LNCaP clone FGC (cell line): ENCODE measurements around the gene MPST.
A peak's percentile ranks its signal among the peaks of the same experiment; 100 is the strongest.

Experiments
- DNase-seq: peaks from one replicate; pipeline ENCODE4 v3.0.0-alpha.2; 2011; ENCODE audit warnings: low read depth
- H3K4me3 ChIP-seq: 2 replicates; pipeline ENCODE4 v1.5.1; 2011; ENCODE audit warnings: mild to moderate bottlenecking, low read depth, low read length, control low read depth
- CTCF ChIP-seq: IDR thresholded peaks from 2 replicates; pipeline ENCODE4 v1.5.1; 2012; ENCODE audit warnings: mild to moderate bottlenecking; ENCODE audit not compliant: control insufficient read depth, insufficient read depth; ENCODE audit errors: extremely low read depth

The MPST gene

DNA sequence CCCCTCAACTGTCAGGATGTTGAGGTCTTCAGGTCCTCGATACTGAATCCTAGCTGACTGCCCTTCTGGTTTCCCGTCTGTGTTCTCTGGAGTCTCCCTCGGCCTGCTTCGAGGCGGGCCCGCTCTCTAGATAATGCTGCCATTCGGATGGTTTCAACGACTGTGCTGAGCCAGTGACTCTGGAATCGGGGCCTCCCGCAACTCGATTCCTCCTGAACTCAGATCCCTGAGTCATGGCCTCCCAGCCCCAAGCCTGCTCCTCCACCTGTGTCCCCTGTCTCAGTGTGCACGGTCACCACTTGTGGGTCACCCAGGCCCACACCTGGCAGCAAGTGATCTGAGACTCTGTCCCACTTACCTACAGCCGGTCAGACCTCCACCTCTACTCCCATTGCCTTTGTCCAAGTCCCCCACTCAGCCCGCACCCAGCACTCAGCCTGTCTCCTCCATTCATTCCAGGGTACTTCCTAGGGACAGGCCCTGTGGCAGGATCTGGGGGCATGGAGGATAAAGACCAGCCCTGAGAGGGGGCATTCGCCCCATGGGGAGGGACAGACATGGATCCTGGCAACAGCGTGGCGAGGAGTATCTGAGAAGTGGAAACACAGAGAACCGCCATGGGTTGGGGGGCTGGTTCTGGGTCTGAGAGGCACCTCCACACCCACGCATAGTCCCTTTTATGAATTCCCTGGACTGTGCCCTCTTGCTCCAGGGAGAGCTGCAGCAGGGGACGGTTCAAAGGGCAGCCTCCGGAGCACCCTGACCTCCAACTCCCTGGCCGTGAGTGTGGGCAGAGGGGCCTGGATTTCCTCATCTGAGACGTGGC, 14.3 kb downstream of the MPST start:
- DNase-seq: no peak
- TF ChIP-seq CTCF: no peak
- H3K4me3 ChIP-seq: no peak overlapping the region

- TF ChIP-seq CTCF: no peak
- no peak overlapping the region for H3K4me3 ChIP-seq
- DNase-seq: no peak
These were observed 17.3 kb downstream of the MPST start for GRCh38 chr22:37036655-37037377.

DNA sequence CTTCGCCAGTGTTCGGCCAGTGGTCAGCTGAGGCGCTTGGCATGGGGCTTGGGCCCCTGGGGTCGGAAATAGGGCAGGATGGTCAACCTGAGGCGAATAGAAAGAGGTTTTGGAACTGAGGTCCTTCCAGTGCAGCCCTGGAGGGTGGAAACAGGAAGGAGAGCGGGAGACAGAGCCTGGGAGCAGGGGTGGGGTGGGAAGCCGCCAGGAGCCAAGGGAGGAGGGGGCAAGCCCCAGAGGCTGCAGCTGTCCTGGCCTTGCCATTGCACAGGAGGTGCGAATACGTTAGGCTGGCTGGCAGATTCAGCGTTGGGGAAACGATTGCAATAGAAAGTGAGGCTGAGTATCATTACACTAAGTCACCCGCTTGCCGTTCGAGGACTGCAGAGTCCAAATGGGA, 18.1 kb downstream of the MPST start:
- H3K4me3 ChIP-seq: no peak overlapping the region
- DNase-seq: no peak
- TF ChIP-seq CTCF: no peak

- no peak for DNase-seq
- no peak for TF ChIP-seq CTCF
- H3K4me3 ChIP-seq: no peak overlapping the region
These were observed 19.9 kb downstream of the MPST start for GRCh38 chr22:37039466-37039865.

DNA sequence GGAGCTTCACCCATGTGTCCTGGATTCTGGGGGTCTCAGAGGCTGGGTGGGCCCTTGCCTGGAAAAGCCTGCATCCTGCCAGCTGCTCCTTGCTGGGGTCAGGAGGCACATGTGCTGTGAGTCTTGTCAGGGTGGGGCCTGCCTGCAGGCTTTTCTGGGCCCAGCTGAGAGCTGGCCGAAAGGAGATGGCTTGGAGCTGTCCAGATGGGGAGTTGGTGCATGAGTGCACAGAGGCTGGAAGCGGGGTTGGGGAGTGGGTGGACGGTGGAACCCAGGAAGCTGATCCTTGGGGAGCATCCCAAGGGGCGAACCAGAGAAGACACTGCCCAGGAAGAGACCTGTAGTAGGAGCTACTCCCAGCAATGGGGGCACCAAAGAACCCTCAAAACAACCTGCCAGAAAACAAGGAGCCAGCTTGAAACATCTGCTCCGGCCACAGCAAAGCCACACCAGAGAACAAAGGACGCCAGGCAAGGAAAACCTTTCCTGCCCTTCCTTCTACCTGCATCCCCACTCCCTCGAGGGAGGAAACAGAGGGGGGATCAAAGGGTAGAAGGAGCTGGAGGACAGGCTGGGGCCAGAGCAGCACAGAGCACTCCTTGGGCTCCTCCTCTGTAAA, 23.8 kb downstream of the MPST start:
- no peak for DNase-seq
- no peak for TF ChIP-seq CTCF
- H3K4me3 ChIP-seq: no peak overlapping the region

GRCh38 chr22:37043828-37044538, 24.4 kb downstream of the MPST start:
- DNase-seq: peak; percentile 62
- H3K4me3 ChIP-seq: no peak overlapping the region
- TF ChIP-seq CTCF: peak; percentile 82
